Spleen (tissue), 7 donors: Measurements from ENCODE around the gene C11orf86.

Experiments used
- CTCF ChIP-seq, 11 experiments: fragments of 200-600 bp in 7 of 11; fragments of 450-650 bp in 4 of 11; sonication (generic) in 4 of 11; IDR thresholded peaks in 8 of 11; conservative IDR thresholded peaks in 3 of 11; 1 replicate in 7 of 11; 2 replicates in 4 of 11; pipeline versions ENCODE4 v1.4.0 to v1.8.0; 2016 to 2021; ENCODE audit warnings: antibody characterized with exemption in 11 of 11, inconsistent platforms in 4 of 11, mild to moderate bottlenecking in 1 of 11
- POLR2A ChIP-seq, 3 donors: fragments of 450-650 bp; IDR thresholded peaks; one replicate each; pipeline ENCODE4 v1.5.1; 2017; ENCODE audit warnings: antibody characterized with exemption in 3 of 3, mild to moderate bottlenecking in 1 of 3
- POLR2AphosphoS5 ChIP-seq, 3 donors: sonication (generic); formaldehyde crosslinking; IDR thresholded peaks; one replicate each; pipeline ENCODE4 v1.5.1; 2017; ENCODE audit warnings: antibody characterized with exemption in 3 of 3
- donor health status: DM: no; HTN: no; CAD: no; lungs with moderate emphysema.
- donor health status: DM: no; HTN: no; CAD: no.
- donor health status: DM: no; HTN: no; CAD: no.

DNA sequence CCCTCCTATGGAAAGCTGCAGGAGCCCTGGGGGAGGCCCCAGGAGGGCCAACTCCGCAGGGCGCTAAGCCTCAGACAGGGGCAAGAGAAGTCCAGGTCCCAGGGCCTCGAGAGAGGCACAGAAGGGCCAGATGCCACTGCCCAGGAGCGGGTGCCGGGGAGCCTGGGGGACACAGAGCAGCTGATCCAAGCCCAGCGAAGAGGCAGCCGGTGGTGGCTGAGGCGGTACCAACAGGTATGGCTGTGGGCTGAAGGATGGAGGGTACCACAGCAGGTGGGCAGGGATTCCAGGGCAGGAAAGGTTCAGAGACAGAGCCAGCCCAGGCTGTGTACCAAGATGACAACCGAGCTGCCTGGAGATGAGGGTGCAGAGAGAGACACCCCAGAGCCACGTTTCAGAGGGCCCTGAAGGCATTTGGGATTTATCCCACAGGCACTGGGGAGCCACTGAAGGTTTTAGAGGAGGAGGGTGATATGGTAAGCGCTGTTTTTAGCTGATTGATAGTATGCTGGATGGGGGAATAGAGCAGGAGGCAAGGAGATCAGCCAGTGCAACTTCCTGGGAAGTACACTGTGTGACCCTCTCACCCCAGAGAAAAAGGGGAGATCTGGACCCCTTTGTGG is 412 bp downstream of the C11orf86 start:
- TF ChIP-seq CTCF (IDR thresholded peaks at IDR 0.05 in 8 of 11, conservative IDR thresholded peaks at IDR 0.05 in 3 of 11) (no peak), POLR2AphosphoS5 (IDR thresholded peaks at IDR 0.05) (no peak), POLR2A (IDR thresholded peaks at IDR 0.05) (no peak)
